K562 (cell line): Measurements from ENCODE around the gene CCDC18. TPM values are rescaled to one million over a fixed set of nuclear protein-coding genes. Genes with fewer than 3 reads are reported as not detected.
"Not testable (repeated sequence)": the region's sequence is repeated elsewhere in the genome, so short reads cannot be mapped to it uniquely, and the experiment has no call there.

Experiments used
- ATAC-seq: fragments of 200-7000 bp; cut with Tn5 transposase; 3 replicates; pipeline ENCODE4 v1.9.1; 2020; ENCODE audit warnings: moderate library complexity
- BruUV-seq: library from RNA; stranded (reverse); fragments of 400-500 nt; replicated peaks from 2 replicates; lab custom pipeline; 2021; lab: Mats Ljungman, UMichigan
- CTCF ChIA-PET: fragments of 300-600 bp; formaldehyde crosslinking; extraction: SDS; loops from one replicate; lab custom pipeline; 2021; ENCODE audit warnings: low intra/inter-chr PET ratio; lab: Yijun Ruan, JAX
- POLR2A ChIA-PET: fragments of 300-600, 350-650 bp; sonication (Branson Sonifier 250); formaldehyde crosslinking; extraction: SDS; loops from one replicate; lab custom pipeline; 2021; ENCODE audit warnings: antibody characterized with exemption, inconsistent platforms; lab: Yijun Ruan, JAX
- DNase-seq, 4 experiments: peaks; one replicate each; pipeline versions ENCODE4 v3.0.0 to v3.0.0-alpha.2; 2011 to 2018; ENCODE audit warnings: low spot score in 3 of 4, mixed read lengths in 3 of 4; ENCODE audit errors: extremely low read depth in 1 of 4
- FAIRE-seq: peaks from 2 replicates; lab custom pipeline; 2011; peaks lifted over from hg19 to GRCh38; lab: Jason Lieb, UNC
- H2AFZ ChIP-seq: 2 replicates; pipeline ENCODE4 v1.6.0; 2011; ENCODE audit warnings: low read depth, low read length, control low read depth, inconsistent platforms
- H3K27ac ChIP-seq: fragments of 200-600 bp; 3 replicates; pipeline ENCODE4 v1.8.0; 2011; ENCODE audit warnings: low read depth, mild to moderate bottlenecking, control low read depth, inconsistent platforms, low read length, moderate library complexity, mixed read lengths; ENCODE audit errors: extremely low read depth
- H3K27me3 ChIP-seq, 2 experiments: fragments of 300-600 bp in 1 of 2; 2 replicates in 1 of 2; 3 replicates in 1 of 2; pipeline versions ENCODE4 v1.6.0 to v1.8.0; 2011; ENCODE audit warnings: inconsistent platforms in 2 of 2, low read length in 2 of 2, mild to moderate bottlenecking in 1 of 2, mixed read lengths in 1 of 2, moderate library complexity in 1 of 2; ENCODE audit not compliant: control insufficient read depth in 2 of 2, insufficient read depth in 2 of 2
- H3K36me3 ChIP-seq: fragments of 300-600 bp; 3 replicates; pipeline ENCODE4 v1.8.0; 2011; ENCODE audit warnings: mild to moderate bottlenecking, low read length, inconsistent platforms; ENCODE audit not compliant: control insufficient read depth, insufficient read depth
- H3K4me1 ChIP-seq, 2 experiments: fragments of 200-600 bp in 1 of 2; replicated peaks in 1 of 2; 2 replicates in 1 of 2; 3 replicates in 1 of 2; pipeline versions ENCODE4 v1.5.1 to v1.8.0; 2011; ENCODE audit warnings: inconsistent platforms in 2 of 2, low read length in 2 of 2, mild to moderate bottlenecking in 1 of 2, mixed read lengths in 1 of 2, moderate library complexity in 1 of 2; ENCODE audit not compliant: control insufficient read depth in 2 of 2, insufficient read depth in 2 of 2
- H3K4me2 ChIP-seq: 2 replicates; pipeline ENCODE4 v1.6.1; 2011; ENCODE audit warnings: low read length, control low read depth, inconsistent platforms, mixed read lengths; ENCODE audit not compliant: insufficient read depth
- H3K4me3 ChIP-seq: fragments of 200-600 bp; sonication (generic), shearing (Covaris generic); 2 replicates; pipeline ENCODE4 v1.5.1; 2016; ENCODE audit warnings: control low read depth, inconsistent platforms
- H3K79me2 ChIP-seq: fragments of 200-600 bp; 3 replicates; pipeline ENCODE4 v1.8.0; 2011; ENCODE audit warnings: low read length, inconsistent platforms; ENCODE audit not compliant: control insufficient read depth, insufficient read depth
- H3K9ac ChIP-seq, 2 experiments: 2 replicates each; pipeline versions ENCODE4 v1.6.0 to v1.6.1; 2011; ENCODE audit warnings: low read depth in 2 of 2, low read length in 2 of 2, control low read depth in 1 of 2, inconsistent platforms in 1 of 2, mild to moderate bottlenecking in 1 of 2, mixed read lengths in 1 of 2; ENCODE audit not compliant: insufficient read depth in 1 of 2
- H3K9me1 ChIP-seq: one replicate; pipeline ENCODE4 v1.6.0; 2011; ENCODE audit warnings: inconsistent platforms, mild to moderate bottlenecking, low read length, moderate library complexity; ENCODE audit not compliant: control insufficient read depth, insufficient read depth
- H3K9me3 ChIP-seq: replicated peaks from 2 replicates; pipeline ENCODE4 v1.5.1; 2011; ENCODE audit warnings: low read depth, low read length, inconsistent platforms; ENCODE audit not compliant: control insufficient read depth, insufficient read depth
- H4K20me1 ChIP-seq: replicated peaks from 2 replicates; pipeline ENCODE4 v1.6.1; 2011; ENCODE audit warnings: low read length, inconsistent platforms, mixed read lengths; ENCODE audit not compliant: control insufficient read depth, insufficient read depth
- ETV5 ChIP-seq: sonication (generic); formaldehyde crosslinking; IDR thresholded peaks from 2 replicates; pipeline ENCODE4 v1.4.0; 2020; ENCODE audit warnings: low read depth, mild to moderate bottlenecking, missing genetic modification reagents
- HMGXB4 ChIP-seq: sonication (generic); formaldehyde crosslinking; IDR thresholded peaks from 2 replicates; pipeline ENCODE4 v1.8.1; 2023; ENCODE audit warnings: mild to moderate bottlenecking, missing genetic modification reagents
- NR2F6 ChIP-seq: fragments of 450-650 bp; formaldehyde crosslinking; IDR thresholded peaks from 2 replicates; pipeline ENCODE4 v1.4.0; 2020; ENCODE audit warnings: mild to moderate bottlenecking
- XRCC4 ChIP-seq: IDR thresholded peaks from one replicate; pipeline ENCODE4 v1.6.1; 2011; ENCODE audit not compliant: insufficient read depth, insufficient read length; ENCODE audit errors: extremely low read depth
- ZNF146 ChIP-seq: IDR thresholded peaks from one replicate; pipeline ENCODE4 v1.6.1; 2018; ENCODE audit warnings: missing compliant biosample characterization; ENCODE audit not compliant: unreplicated experiment
- WGBS: fragments of 100-300 bp; shearing (Covaris generic); methylation state at CpG from one replicate; pipeline ENCODE4 v1.1.6; 2016; ENCODE audit warnings: low coverage, mixed read lengths; ENCODE audit not compliant: insufficient coverage; ENCODE audit errors: missing lambda C conversion rate; 5-methylcytosine and 5-hydroxymethylcytosine counted together
- in situ Hi-C: fragments of 300-500 bp; cut with MboI; formaldehyde crosslinking; loops from 4 replicates; pipeline ENCODE4 v1.15.0; 2018; ENCODE audit warnings: inconsistent platforms, mixed read lengths
- intact Hi-C: fragments of 100-400 bp; cut with micrococcal nuclease; formaldehyde crosslinking; loops from 2 replicates; pipeline ENCODE4 v1.14.2; 2022
- polyA plus RNA-seq, 8 experiments: library from polyadenylated mRNA; depleted of rRNA in 4 of 8; stranded (reverse) in 5 of 8; unstranded in 3 of 8; fragments of >200 nt; fragmentation: Nextera tagmentation in 2 of 8; fragmentation: Illumina TruSeq in 1 of 8; extraction: Ambion mirVana in 2 of 8; extraction: Trizol in 1 of 8; gene quantifications; 2 replicates each; pipeline versions ENCODE4 v1.2.1 to v1.2.3, GENCODE V29; 2011 to 2014; ENCODE audit warnings: inconsistent platforms in 1 of 8, missing spikeins in 1 of 8
- total RNA-seq, 7 experiments: library from RNA; depleted of rRNA in 6 of 7; stranded (reverse); fragments of >200 nt in 6 of 7; fragmentation: Illumina TruSeq in 2 of 7; extraction: Trizol in 2 of 7; gene quantifications; 2 replicates each; pipeline versions ENCODE4 v1.2.1 to v1.2.3, GENCODE V29; 2011 to 2021; ENCODE audit warnings: low replicate concordance in 1 of 7

CCDC18 gene
- total and polyA plus RNA-seq, 9 of the 15 experiments (the other 6 are each of a cell fraction or from before 2014, with no cell fraction given): 19.5 to 34.2 (median 24.3) TPM

GRCh38 chr1:93262645-93263044 is 82.1 kb downstream of the CCDC18 start (continued):
- TF ChIP-seq ETV5 (CRISPR knock-in tag) (no peak), HMGXB4 (CRISPR knock-in tag) (no peak), NR2F6 (no peak), XRCC4 (no peak)

GRCh38 chr1:93268888-93269287 is 88.4 kb downstream of the CCDC18 start:
- H3K36me3 ChIP-seq: peaks cover 11% of the 10 kb centered on the region; the same call in 1 of the 3 replicates
- H3K9me1 ChIP-seq, H3K4me1 ChIP-seq, H3K9ac ChIP-seq, FAIRE-seq, BruUV-seq, ATAC-seq, H3K27ac ChIP-seq, DNase-seq, H4K20me1 ChIP-seq, POLR2A ChIA-PET, intact Hi-C loops, H2AFZ ChIP-seq, in situ Hi-C loops, H3K27me3 ChIP-seq, H3K4me2 ChIP-seq, H3K79me2 ChIP-seq, CTCF ChIA-PET, H3K4me3 ChIP-seq, H3K9me3 ChIP-seq: not testable (repeated sequence)
- peak; percentile 74 for TF ChIP-seq ZNF146 (CRISPR knock-in tag)
- WGBS: 73% methylated on average over 3 of the region's 3 CpGs

- H3K9me3 ChIP-seq, H3K36me3 ChIP-seq, H3K9ac ChIP-seq, FAIRE-seq, ATAC-seq, H3K27me3 ChIP-seq, H3K4me3 ChIP-seq, in situ Hi-C loops, CTCF ChIA-PET, H3K4me2 ChIP-seq, DNase-seq, intact Hi-C loops, H3K4me1 ChIP-seq, H2AFZ ChIP-seq, H3K27ac ChIP-seq, H4K20me1 ChIP-seq, H3K79me2 ChIP-seq, H3K9me1 ChIP-seq, BruUV-seq: not testable (repeated sequence)
- WGBS: 84% methylated on average over 3 of the region's 3 CpGs
- POLR2A ChIA-PET: interaction anchor here (0.6 to 1.6 kb wide), 2 partner anchors 8 to 162 kb away, joined by 3 to 4 read pairs; no protein-coding TSS in a partner anchor
Measured at GRCh38 chr1:93275262-93275633, 94.7 kb downstream of the CCDC18 start.
